ENCODE data around the gene WASHC3. TPM values are rescaled to one million over a fixed set of nuclear protein-coding genes. Genes with fewer than 3 reads are reported as not detected.
"Not testable (repeated sequence)": the region's sequence is repeated elsewhere in the genome, so short reads cannot be mapped to it uniquely, and the experiment has no call there.

The WASHC3 gene
- total RNA-seq, result 38.8 TPM

GRCh38 chr12:102061560-102062418 is at the start of gene WASHC3:
WASHC3 (minus strand) TSS chr12:102061991; CDS start chr12:102061962, 29 bp downstream.
- peak; percentile 78 to 98 (median 95) for DNase-seq (ENCODE audit: low read depth in 2 of 3, low spot score in 2 of 3)

GRCh38 chr12:102110782-102111181 is 49.0 kb upstream of the WASHC3 start:
- no peak for DNase-seq (ENCODE audit: low read depth in 2 of 3, low spot score in 2 of 3)

GRCh38 chr12:102107970-102108369 is 46.2 kb upstream of the WASHC3 start:
- no peak for DNase-seq (ENCODE audit: low read depth in 2 of 3, low spot score in 2 of 3)

GRCh38 chr12:102106905-102107304 is 45.1 kb upstream of the WASHC3 start:
- DNase-seq (ENCODE audit: low read depth in 2 of 3, low spot score in 2 of 3), result no peak

GRCh38 chr12:102096855-102097254 is 35.1 kb upstream of the WASHC3 start:
- DNase-seq (ENCODE audit: low read depth in 2 of 3, low spot score in 2 of 3), result no peak

- peak in 2 of 3 donors; percentile 13 to 48 for DNase-seq (ENCODE audit: low read depth in 2 of 3, low spot score in 2 of 3)
Measured at GRCh38 chr12:102095677-102096263, 34.0 kb upstream of the WASHC3 start.

GRCh38 chr12:102093319-102093718 is 31.5 kb upstream of the WASHC3 start:
- no peak for DNase-seq (ENCODE audit: low read depth in 2 of 3, low spot score in 2 of 3)

GRCh38 chr12:102089228-102089835 is 27.5 kb upstream of the WASHC3 start:
- not testable (repeated sequence) for DNase-seq (ENCODE audit: low read depth in 2 of 3, low spot score in 2 of 3)

- DNase-seq (ENCODE audit: low read depth in 2 of 3, low spot score in 2 of 3), result no peak
Measured at GRCh38 chr12:102080842-102081241, 19.1 kb upstream of the WASHC3 start.

GRCh38 chr12:102072092-102072491 is 10.3 kb upstream of the WASHC3 start:
- not testable (repeated sequence) for DNase-seq (ENCODE audit: low read depth in 2 of 3, low spot score in 2 of 3)

- no peak for DNase-seq (ENCODE audit: low read depth in 2 of 3, low spot score in 2 of 3)
Measured at GRCh38 chr12:102069707-102070106, 7.9 kb upstream of the WASHC3 start.

GRCh38 chr12:102067574-102068258 is 5.9 kb upstream of the WASHC3 start:
- no peak for DNase-seq (ENCODE audit: low read depth in 2 of 3, low spot score in 2 of 3)

GRCh38 chr12:102064476-102064875 is 2.7 kb upstream of the WASHC3 start:
- no peak for DNase-seq (ENCODE audit: low read depth in 2 of 3, low spot score in 2 of 3)

- DNase-seq (ENCODE audit: low read depth in 2 of 3, low spot score in 2 of 3), result peak in 1 of 3 donors; percentile 8
Measured at GRCh38 chr12:102063069-102063468, 1.3 kb upstream of the WASHC3 start.

GRCh38 chr12:102062419-102062806 is 622 bp upstream of the WASHC3 start:
- DNase-seq (ENCODE audit: low read depth in 2 of 3, low spot score in 2 of 3), result no peak

- peak in 2 of 3 donors; percentile 33 to 66 for DNase-seq (ENCODE audit: low read depth in 2 of 3, low spot score in 2 of 3)
Measured at GRCh38 chr12:102061096-102061559, 663 bp downstream of the WASHC3 start.

- DNase-seq (ENCODE audit: low read depth in 2 of 3, low spot score in 2 of 3), result no peak
Measured at GRCh38 chr12:102059343-102059742, 2.4 kb downstream of the WASHC3 start.

- DNase-seq (ENCODE audit: low read depth in 2 of 3, low spot score in 2 of 3), result no peak
Measured at GRCh38 chr12:102054345-102054744, 7.4 kb downstream of the WASHC3 start.

GRCh38 chr12:102053062-102053349 is 8.8 kb downstream of the WASHC3 start:
- no peak for DNase-seq (ENCODE audit: low read depth in 2 of 3, low spot score in 2 of 3)

- DNase-seq (ENCODE audit: low read depth in 2 of 3, low spot score in 2 of 3), result no peak
Measured at GRCh38 chr12:102052192-102053061, 9.4 kb downstream of the WASHC3 start.
